Measurements from ENCODE around the gene ASRGL1.

GRCh38 chr11:62358273-62358672 lies 21.0 kb downstream of the ASRGL1 start:
- TF ChIP-seq CTCF (conservative IDR thresholded peaks at IDR 0.05) (no peak), ZFX (IDR thresholded peaks at IDR 0.05) (no peak)

Data from C4-2B (cell line).